ENCODE data around the gene TTC34. TPM values are rescaled to one million over a fixed set of nuclear protein-coding genes. Genes with fewer than 3 reads are reported as not detected.

Gene TTC34
- total RNA-seq, 3 donors from 2014 or later, result 0.16 to 0.88 (median 0.66) TPM

DNA sequence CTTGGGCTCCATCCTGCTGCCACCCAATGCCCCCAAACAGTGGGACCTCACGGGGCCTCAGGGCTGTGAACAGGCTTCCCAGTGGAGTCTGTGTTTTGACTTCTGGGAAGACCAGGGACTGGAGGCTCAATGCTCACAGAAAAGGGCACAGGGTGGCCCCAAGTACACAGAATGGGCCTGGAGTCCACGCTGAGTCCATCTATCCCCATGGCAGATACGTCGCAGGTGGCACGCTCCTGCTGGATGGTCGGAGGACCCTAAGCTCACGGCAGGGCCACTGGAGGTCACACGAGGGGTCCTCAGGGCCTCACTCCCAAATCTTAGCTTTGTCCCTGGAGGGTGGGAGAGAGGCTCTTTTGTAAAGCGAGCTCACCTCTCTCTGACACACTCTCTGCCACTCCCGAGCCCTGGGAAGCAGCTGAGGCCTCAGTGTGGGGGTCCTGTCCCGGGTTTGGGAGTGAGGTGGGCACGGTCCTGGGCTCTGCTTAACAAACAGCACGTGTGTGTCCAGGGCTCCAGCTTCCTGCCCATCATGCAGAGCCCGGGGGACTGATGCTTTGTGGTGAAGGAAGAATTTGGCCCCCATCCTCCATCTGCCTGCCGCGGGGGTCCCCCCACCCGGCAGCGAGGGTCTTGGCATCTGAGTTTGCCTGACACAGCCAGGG, 27.2 kb upstream of the TTC34 start:
- Histone ChIP-seq H3K27me3 (peaks cover 0 to 84% of the 10 kb centered on the region in 2 donors), H3K36me3 (no peaks in the 10 kb centered on the region), H3K4me3 (no peak overlapping the region), H3K27ac (no peak overlapping the region), H3K9me3 (peaks cover 20 to 22% of the 10 kb centered on the region in 2 donors), H3K4me1 (no peaks in the 10 kb centered on the region)
- no peak for DNase-seq (ENCODE audit: low spot score in 2 of 2)
- intact Hi-C loops (cut with DNase I; ENCODE audit: low total_unique reads), result no loop called here
- TF ChIP-seq, protein P1, sequence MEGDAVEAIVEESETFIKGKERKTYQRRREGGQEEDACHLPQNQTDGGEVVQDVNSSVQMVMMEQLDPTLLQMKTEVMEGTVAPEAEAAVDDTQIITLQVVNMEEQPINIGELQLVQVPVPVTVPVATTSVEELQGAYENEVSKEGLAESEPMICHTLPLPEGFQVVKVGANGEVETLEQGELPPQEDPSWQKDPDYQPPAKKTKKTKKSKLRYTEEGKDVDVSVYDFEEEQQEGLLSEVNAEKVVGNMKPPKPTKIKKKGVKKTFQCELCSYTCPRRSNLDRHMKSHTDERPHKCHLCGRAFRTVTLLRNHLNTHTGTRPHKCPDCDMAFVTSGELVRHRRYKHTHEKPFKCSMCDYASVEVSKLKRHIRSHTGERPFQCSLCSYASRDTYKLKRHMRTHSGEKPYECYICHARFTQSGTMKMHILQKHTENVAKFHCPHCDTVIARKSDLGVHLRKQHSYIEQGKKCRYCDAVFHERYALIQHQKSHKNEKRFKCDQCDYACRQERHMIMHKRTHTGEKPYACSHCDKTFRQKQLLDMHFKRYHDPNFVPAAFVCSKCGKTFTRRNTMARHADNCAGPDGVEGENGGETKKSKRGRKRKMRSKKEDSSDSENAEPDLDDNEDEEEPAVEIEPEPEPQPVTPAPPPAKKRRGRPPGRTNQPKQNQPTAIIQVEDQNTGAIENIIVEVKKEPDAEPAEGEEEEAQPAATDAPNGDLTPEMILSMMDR (IDR thresholded peaks at IDR 0.05), result no peak
- TF ChIP-seq POLR2A (IDR thresholded peaks at IDR 0.05) (no peak), POLR2AphosphoS5 (IDR thresholded peaks at IDR 0.05) (no peak)

DNA sequence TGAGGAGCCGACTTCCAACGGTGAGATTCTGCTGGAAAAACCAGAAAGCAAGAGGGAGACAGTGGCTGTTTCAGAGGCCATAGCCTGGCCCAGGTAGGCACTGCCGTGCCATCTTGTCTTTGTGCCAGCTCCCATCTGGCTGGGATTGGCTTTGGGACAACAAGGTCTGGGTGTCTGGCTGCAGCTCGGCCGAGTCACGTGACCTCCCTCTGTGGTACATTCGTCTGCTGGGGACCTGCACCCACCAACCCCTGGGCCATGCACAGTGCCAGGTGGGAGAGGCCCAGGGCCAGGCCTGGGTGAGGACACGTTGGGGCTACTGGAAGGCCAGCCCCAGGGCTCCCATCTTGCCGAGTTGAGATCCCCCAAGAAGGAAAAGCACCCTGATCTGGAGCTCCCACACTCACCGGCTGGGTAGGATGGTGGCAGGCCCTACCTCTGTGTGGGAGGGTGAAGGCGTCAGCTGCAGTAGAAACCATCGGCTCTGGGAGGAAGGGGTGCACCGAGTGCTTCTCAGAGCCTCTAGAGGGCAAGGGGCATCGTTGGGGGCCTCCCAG, 25.3 kb upstream of the TTC34 start:
- peaks cover 20 to 22% of the 10 kb centered on the region in 2 donors for H3K9me3 ChIP-seq
- no peak for DNase-seq (ENCODE audit: low spot score in 2 of 2)
- TF ChIP-seq POLR2A (IDR thresholded peaks at IDR 0.05), result no peak
- TF ChIP-seq, protein P1 (IDR thresholded peaks at IDR 0.05), result no peak
- no peak for TF ChIP-seq POLR2AphosphoS5 (IDR thresholded peaks at IDR 0.05)
- no peak overlapping the region for H3K4me3 ChIP-seq
- intact Hi-C loops (cut with DNase I; ENCODE audit: low total_unique reads), result no loop called here
- no peaks in the 10 kb centered on the region for H3K4me1 ChIP-seq
- H3K27ac ChIP-seq, result no peak overlapping the region
- no peaks in the 10 kb centered on the region for H3K36me3 ChIP-seq
- H3K27me3 ChIP-seq, result peaks cover 0 to 83% of the 10 kb centered on the region in 2 donors

DNA sequence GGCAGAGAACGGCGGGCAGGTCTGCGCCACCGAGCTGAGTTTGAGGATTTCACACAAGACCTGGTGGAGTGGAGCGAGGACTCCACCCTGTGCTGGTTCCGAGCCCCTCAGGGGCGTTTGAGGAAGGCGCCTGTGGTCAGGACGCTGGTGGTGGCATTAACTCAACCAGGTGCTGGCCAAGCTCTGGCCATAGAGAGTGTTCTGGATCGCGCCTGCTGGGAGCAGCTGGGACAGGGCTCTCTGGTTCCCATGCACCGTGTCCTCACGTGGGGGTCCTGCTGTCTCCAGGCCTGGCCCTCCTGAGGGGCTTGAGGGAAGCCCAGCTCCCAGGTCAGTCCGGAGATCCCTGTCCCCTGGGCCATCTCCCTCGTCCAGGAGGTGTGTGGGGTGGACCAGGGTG, 24.8 kb upstream of the TTC34 start:
- H3K36me3 ChIP-seq, result no peaks in the 10 kb centered on the region
- peaks cover 20 to 22% of the 10 kb centered on the region in 2 donors for H3K9me3 ChIP-seq
- no peak overlapping the region for H3K27ac ChIP-seq
- DNase-seq (ENCODE audit: low spot score in 2 of 2), result no peak
- peaks cover 0 to 83% of the 10 kb centered on the region in 2 donors for H3K27me3 ChIP-seq
- TF ChIP-seq POLR2AphosphoS5 (IDR thresholded peaks at IDR 0.05), result no peak
- no peak for TF ChIP-seq POLR2A (IDR thresholded peaks at IDR 0.05)
- TF ChIP-seq, protein P1 (IDR thresholded peaks at IDR 0.05), result no peak
- intact Hi-C loops (cut with DNase I; ENCODE audit: low total_unique reads), result no loop called here
- no peak overlapping the region for H3K4me3 ChIP-seq
- H3K4me1 ChIP-seq, result no peaks in the 10 kb centered on the region

DNA sequence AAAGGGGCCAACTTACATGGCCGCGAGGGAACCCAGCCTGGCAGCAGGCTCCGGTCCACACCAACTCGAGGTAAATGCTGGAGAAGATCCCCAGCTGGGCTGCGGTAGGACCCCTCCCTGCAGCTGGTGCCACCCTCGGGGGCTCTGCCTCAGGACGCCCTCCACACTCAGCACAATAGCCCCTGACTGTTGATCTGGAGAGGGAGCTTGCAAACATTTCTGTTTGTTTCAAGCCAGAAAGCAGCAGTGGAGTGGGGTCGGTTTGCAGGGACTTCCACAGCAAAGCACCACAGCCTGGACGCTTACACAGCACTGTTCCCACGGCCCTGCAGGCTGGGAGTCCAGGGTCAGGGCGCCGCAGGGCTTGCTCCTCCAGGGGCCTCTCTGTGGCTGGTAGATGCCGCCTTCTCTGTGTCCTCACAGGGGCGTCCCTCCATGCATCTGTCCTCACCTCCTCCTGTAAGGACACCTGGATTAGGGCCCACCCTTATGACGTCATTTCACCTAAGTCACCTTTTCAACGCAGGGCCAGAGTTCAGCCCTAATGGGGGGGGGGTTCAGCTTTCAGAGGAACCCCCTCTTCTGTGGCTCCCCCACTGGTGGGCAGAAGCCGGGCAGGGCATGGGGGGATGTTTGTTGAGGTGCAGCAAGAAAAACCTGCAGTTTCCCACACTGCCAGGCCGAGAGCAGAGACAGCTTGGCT, 24.1 kb upstream of the TTC34 start:
- Histone ChIP-seq H3K4me3 (no peak overlapping the region), H3K27me3 (peaks cover 0 to 82% of the 10 kb centered on the region in 2 donors), H3K27ac (no peak overlapping the region), H3K4me1 (no peaks in the 10 kb centered on the region), H3K36me3 (no peaks in the 10 kb centered on the region), H3K9me3 (peaks cover 20 to 22% of the 10 kb centered on the region in 2 donors)
- no peak for DNase-seq (ENCODE audit: low spot score in 2 of 2)
- no peak for TF ChIP-seq POLR2AphosphoS5 (IDR thresholded peaks at IDR 0.05)
- TF ChIP-seq, protein P1 (IDR thresholded peaks at IDR 0.05), result no peak
- TF ChIP-seq POLR2A (IDR thresholded peaks at IDR 0.05), result no peak
- intact Hi-C loops (cut with DNase I; ENCODE audit: low total_unique reads), result no loop called here

DNA sequence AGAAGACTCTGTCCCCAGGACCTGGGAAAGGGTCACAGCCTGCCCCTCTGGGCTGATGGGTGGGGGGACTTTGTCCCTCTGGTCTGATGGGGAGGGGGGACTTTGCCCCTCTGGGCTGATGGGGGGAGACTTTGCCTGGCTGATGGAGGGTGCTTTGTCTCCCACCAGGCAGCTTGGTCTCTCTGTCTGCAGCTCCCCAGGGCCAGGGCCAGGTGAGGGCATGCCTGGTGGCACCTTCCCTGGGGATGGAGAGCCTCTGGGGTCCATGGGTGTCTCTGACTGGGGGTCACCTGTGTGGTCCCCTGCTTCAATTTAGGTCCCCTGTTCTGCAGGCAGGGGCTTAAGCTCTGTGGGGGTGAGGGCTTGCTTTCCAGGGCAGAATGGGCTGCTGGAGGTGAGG, 23.5 kb upstream of the TTC34 start:
- no peak for TF ChIP-seq POLR2AphosphoS5 (IDR thresholded peaks at IDR 0.05)
- TF ChIP-seq POLR2A (IDR thresholded peaks at IDR 0.05), result no peak
- TF ChIP-seq, protein P1 (IDR thresholded peaks at IDR 0.05), result no peak
- Histone ChIP-seq H3K4me1 (no peaks in the 10 kb centered on the region), H3K27me3 (peaks cover 0 to 75% of the 10 kb centered on the region in 2 donors), H3K27ac (no peak overlapping the region), H3K36me3 (no peaks in the 10 kb centered on the region), H3K4me3 (no peak overlapping the region), H3K9me3 (peaks cover 20 to 22% of the 10 kb centered on the region in 2 donors)
- no peak for DNase-seq (ENCODE audit: low spot score in 2 of 2)
- intact Hi-C loops (cut with DNase I; ENCODE audit: low total_unique reads), result no loop called here
